Esophagus squamous epithelium (tissue), 5 donors: Measurements from ENCODE around the gene CTCFL. TPM values are rescaled to one million over a fixed set of nuclear protein-coding genes. Genes with fewer than 3 reads are reported as not detected.
"Not testable (repeated sequence)": the region's sequence is repeated elsewhere in the genome, so short reads cannot be mapped to it uniquely, and the experiment has no call there.

ENCODE experiments used
- DNase-seq: peaks from one replicate; lab custom pipeline; 2025; lab: John Stamatoyannopoulos, UW
- H3K27ac ChIP-seq, 4 donors: fragments of 200-600 bp; sonication (generic); one replicate each; pipeline ENCODE4 v1.5.1; 2016 to 2019; ENCODE audit warnings: mild to moderate bottlenecking in 1 of 4
- H3K27me3 ChIP-seq, 4 donors: fragments of 200-600 bp; sonication (generic); 1 replicate in 3 of 4; 2 replicates in 1 of 4; pipeline versions ENCODE4 v1.5.1 to v1.6.0; 2017 to 2021; ENCODE audit warnings: antibody characterized with exemption in 1 of 4
- H3K36me3 ChIP-seq, 3 donors: fragments of 200-600 bp; sonication (generic); one replicate each; pipeline ENCODE4 v1.5.1; 2016 to 2019
- H3K4me1 ChIP-seq, 3 donors: fragments of 200-600 bp; sonication (generic); one replicate each; pipeline ENCODE4 v1.5.1; 2017 to 2019
- H3K4me3 ChIP-seq, 4 donors: fragments of 200-600 bp; sonication (generic); 1 replicate in 3 of 4; 2 replicates in 1 of 4; pipeline ENCODE4 v1.5.1; 2016 to 2019; ENCODE audit warnings: mild to moderate bottlenecking in 2 of 4, moderate library complexity in 1 of 4
- H3K9me3 ChIP-seq, 3 donors: fragments of 200-600 bp; sonication (generic); one replicate each; pipeline ENCODE4 v1.5.1; 2016 to 2019
- CTCF ChIP-seq, 6 experiments: fragments of 450-650 bp in 4 of 6; fragments of 200-600 bp in 2 of 6; sonication (generic) in 2 of 6; IDR thresholded peaks; one replicate each; pipeline ENCODE4 v1.5.1; 2016 to 2019; ENCODE audit warnings: antibody characterized with exemption in 6 of 6, mild to moderate bottlenecking in 4 of 6, moderate library complexity in 4 of 6
- POLR2A ChIP-seq, 4 donors: fragments of 450-650 bp; IDR thresholded peaks; one replicate each; pipeline ENCODE4 v1.6.1; 2017; ENCODE audit warnings: antibody characterized with exemption in 4 of 4, mild to moderate bottlenecking in 4 of 4, moderate library complexity in 3 of 4
- WGBS, 2 donors: methylation state at CpG; one replicate each; pipeline ENCODE4 v1.1.5; 2018; 5-methylcytosine and 5-hydroxymethylcytosine counted together
- intact Hi-C: fragments of 100-400 bp; cut with DNase I; formaldehyde crosslinking; loops from one replicate; pipeline ENCODE4 v1.15.0; 2022
- total RNA-seq, 4 donors: library from RNA; depleted of rRNA; stranded (reverse); fragments of >200 nt; gene quantifications; one replicate each; pipeline ENCODE4 v1.1.0, GENCODE V29; 2016
- donor health status: DM: yes; HTN: yes; CAD: no.

Gene CTCFL
- total RNA-seq, 4 donors from 2014 or later: 0.19 TPM; not detected in 3

GRCh38 chr20:57495978-57496377, 29.0 kb downstream of the CTCFL start:
- intact Hi-C loops: loop anchor here (5.0 kb wide), 1 partner anchor 114 kb away; no protein-coding TSS in a partner anchor
- H3K4me1 ChIP-seq: peaks cover 0 to 13% (median 8%) of the 10 kb centered on the region in 3 donors
- 78 to 83% methylated on average over 11 of the region's 11 CpGs for WGBS, 2 donors
- H3K36me3 ChIP-seq: no peaks in the 10 kb centered on the region
- H3K4me3 ChIP-seq: no peak overlapping the region
- TF ChIP-seq CTCF (IDR thresholded peaks at IDR 0.05) (no peak), POLR2A (IDR thresholded peaks at IDR 0.05) (no peak)
- H3K9me3 ChIP-seq: no peaks in the 10 kb centered on the region
- no peak for DNase-seq
- H3K27me3 ChIP-seq: peaks cover 0 to 27% (median 0%) of the 10 kb centered on the region in 4 donors
- H3K27ac ChIP-seq: no peak overlapping the region

GRCh38 chr20:57493091-57493615, 31.8 kb downstream of the CTCFL start:
- 69 to 76% methylated on average over 7 to 9 of the region's 10 CpGs for WGBS, 2 donors
- Histone ChIP-seq H3K9me3 (no peaks in the 10 kb centered on the region), H3K36me3 (no peaks in the 10 kb centered on the region), H3K27me3 (peaks cover 0 to 20% (median 0%) of the 10 kb centered on the region in 4 donors), H3K4me3 (no peak overlapping the region), H3K4me1 (peaks cover 0 to 13% (median 8%) of the 10 kb centered on the region in 3 donors), H3K27ac (no peak overlapping the region)
- TF ChIP-seq CTCF (IDR thresholded peaks at IDR 0.05): no peak
- intact Hi-C loops: no loop called here
- no peak for DNase-seq

GRCh38 chr20:57491373-57491772, 33.6 kb downstream of the CTCFL start:
- peaks cover 0 to 13% (median 8%) of the 10 kb centered on the region in 3 donors for H3K4me1 ChIP-seq
- no peaks in the 10 kb centered on the region for H3K9me3 ChIP-seq
- no peak overlapping the region for H3K27ac ChIP-seq
- no peak for DNase-seq
- WGBS, 2 donors: 45 to 74% methylated on average over 6 of the region's 6 CpGs
- intact Hi-C loops: no loop called here
- TF ChIP-seq CTCF (IDR thresholded peaks at IDR 0.05): no peak
- no peak for TF ChIP-seq POLR2A (IDR thresholded peaks at IDR 0.05)
- no peaks in the 10 kb centered on the region for H3K36me3 ChIP-seq
- H3K4me3 ChIP-seq: no peak overlapping the region
- H3K27me3 ChIP-seq: peaks cover 0 to 7% (median 0%) of the 10 kb centered on the region in 4 donors

- H3K27me3 ChIP-seq, H3K4me1 ChIP-seq, DNase-seq, H3K36me3 ChIP-seq, intact Hi-C loops, H3K27ac ChIP-seq, H3K4me3 ChIP-seq, H3K9me3 ChIP-seq: not testable (repeated sequence)
- WGBS, 2 donors: 89 to 90% methylated on average over 4 to 5 of the region's 5 CpGs
Measured at GRCh38 chr20:57488277-57488676, 36.7 kb downstream of the CTCFL start.

- H3K27me3 ChIP-seq: peaks cover 0 to 7% (median 0%) of the 10 kb centered on the region in 4 donors
- no peak overlapping the region for H3K27ac ChIP-seq
- peaks cover 4 to 11% (median 5%) of the 10 kb centered on the region in 3 donors for H3K4me1 ChIP-seq
- H3K9me3 ChIP-seq: no peaks in the 10 kb centered on the region
- intact Hi-C loops: no loop called here
- no peaks in the 10 kb centered on the region for H3K36me3 ChIP-seq
- TF ChIP-seq CTCF (IDR thresholded peaks at IDR 0.05) (no peak), POLR2A (IDR thresholded peaks at IDR 0.05) (no peak)
- 90 to 100% methylated on average over 1 of the region's 1 CpG for WGBS, 2 donors
- no peak overlapping the region for H3K4me3 ChIP-seq
- no peak for DNase-seq
Measured at GRCh38 chr20:57485770-57486169, 39.2 kb downstream of the CTCFL start.
